Testis (tissue), 2 donors: ENCODE data around the gene NFIA.

Experiments used
- POLR2A ChIP-seq: fragments of 450-650 bp; IDR thresholded peaks from one replicate; pipeline ENCODE4 v1.6.1; 2017; ENCODE audit warnings: antibody characterized with exemption, mild to moderate bottlenecking, moderate library complexity
- TF ChIP-seq, protein P1 (sequence below), 3 experiments: fragments of 450-650 bp in 2 of 3; fragments of 200-600 bp in 1 of 3; sonication (generic) in 1 of 3; IDR thresholded peaks; one replicate each; pipeline ENCODE4 v1.5.1; 2016 to 2019; ENCODE audit warnings: antibody characterized with exemption in 3 of 3, mild to moderate bottlenecking in 2 of 3, moderate library complexity in 1 of 3

DNA sequence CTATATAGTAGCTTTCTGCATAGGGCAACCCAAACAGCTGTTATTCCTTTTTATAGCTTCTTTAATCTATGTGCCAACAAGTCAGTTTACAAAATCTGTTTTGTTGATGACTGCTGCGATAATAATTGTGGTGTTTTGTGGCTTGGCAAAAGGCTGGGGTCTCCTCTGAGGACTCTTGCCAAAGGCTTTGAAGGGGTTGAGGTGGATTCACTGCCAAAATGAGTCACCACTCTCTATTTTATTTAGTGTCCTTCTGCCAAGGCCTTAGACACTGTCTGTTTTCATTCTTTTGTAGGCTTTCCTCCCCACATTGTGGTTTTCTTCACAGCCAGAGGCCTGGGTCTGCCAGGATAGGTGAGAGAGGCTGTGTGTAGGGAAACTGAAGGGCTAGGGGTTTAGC, 161.8 kb downstream of the NFIA start:
- TF ChIP-seq, protein P1, sequence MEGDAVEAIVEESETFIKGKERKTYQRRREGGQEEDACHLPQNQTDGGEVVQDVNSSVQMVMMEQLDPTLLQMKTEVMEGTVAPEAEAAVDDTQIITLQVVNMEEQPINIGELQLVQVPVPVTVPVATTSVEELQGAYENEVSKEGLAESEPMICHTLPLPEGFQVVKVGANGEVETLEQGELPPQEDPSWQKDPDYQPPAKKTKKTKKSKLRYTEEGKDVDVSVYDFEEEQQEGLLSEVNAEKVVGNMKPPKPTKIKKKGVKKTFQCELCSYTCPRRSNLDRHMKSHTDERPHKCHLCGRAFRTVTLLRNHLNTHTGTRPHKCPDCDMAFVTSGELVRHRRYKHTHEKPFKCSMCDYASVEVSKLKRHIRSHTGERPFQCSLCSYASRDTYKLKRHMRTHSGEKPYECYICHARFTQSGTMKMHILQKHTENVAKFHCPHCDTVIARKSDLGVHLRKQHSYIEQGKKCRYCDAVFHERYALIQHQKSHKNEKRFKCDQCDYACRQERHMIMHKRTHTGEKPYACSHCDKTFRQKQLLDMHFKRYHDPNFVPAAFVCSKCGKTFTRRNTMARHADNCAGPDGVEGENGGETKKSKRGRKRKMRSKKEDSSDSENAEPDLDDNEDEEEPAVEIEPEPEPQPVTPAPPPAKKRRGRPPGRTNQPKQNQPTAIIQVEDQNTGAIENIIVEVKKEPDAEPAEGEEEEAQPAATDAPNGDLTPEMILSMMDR (IDR thresholded peaks at IDR 0.05): no peak
- TF ChIP-seq POLR2A: no peak
